Measurements from ENCODE around the gene KCNJ10.
"Not testable (repeated sequence)": the region's sequence is repeated elsewhere in the genome, so short reads cannot be mapped to it uniquely, and the experiment has no call there.

The KCNJ10 gene

GRCh38 chr1:160050182-160050581 is 19.8 kb downstream of the KCNJ10 start:
- H2BK5ac ChIP-seq (ENCODE audit: low read length); H3K36me3 ChIP-seq (replicated peaks in 1 of 2; ENCODE audit: control insufficient read depth in 2 of 2, insufficient read depth in 2 of 2, low read length in 2 of 2); H3K27ac ChIP-seq (replicated peaks; ENCODE audit: low read length); DNase-seq (ENCODE audit: low spot score); H4K8ac ChIP-seq (ENCODE audit: low read depth, low read length); H3K4me2 ChIP-seq (ENCODE audit: insufficient read depth, low read length, poor library complexity, severe bottlenecking); H2AFZ ChIP-seq (ENCODE audit: low read length); H3K9me3 ChIP-seq (replicated peaks in 1 of 2; ENCODE audit: control insufficient read depth in 2 of 2, insufficient read depth in 1 of 2, low read depth in 1 of 2, low read length in 2 of 2); H3K18ac ChIP-seq (ENCODE audit: low read length); H3K14ac ChIP-seq (ENCODE audit: low read length); H3K9ac ChIP-seq (ENCODE audit: low read depth, low read length, poor library complexity); H3K4me3 ChIP-seq (ENCODE audit: low read length in 2 of 2); H2BK120ac ChIP-seq (ENCODE audit: low read depth, low read length); H2BK15ac ChIP-seq (ENCODE audit: low read length); H4K91ac ChIP-seq (ENCODE audit: low read depth, low read length, poor library complexity); H3K79me1 ChIP-seq (ENCODE audit: low read depth, low read length); H3K23ac ChIP-seq (ENCODE audit: low read depth, low read length, poor library complexity); H2AK5ac ChIP-seq (ENCODE audit: low read depth, low read length); H2BK12ac ChIP-seq (ENCODE audit: low read length); H3K4ac ChIP-seq (ENCODE audit: low read length): not testable (repeated sequence)
- peaks cover 12 to 35% of the 10 kb centered on the region in 2 donors for H3K4me1 ChIP-seq (ENCODE audit: control insufficient read depth in 2 of 2, insufficient read depth in 1 of 2, low read depth in 1 of 2, low read length in 2 of 2)
- peaks cover 0 to 32% (median 0%) of the 10 kb centered on the region in 3 experiments for H3K27me3 ChIP-seq (ENCODE audit: control insufficient read depth in 3 of 3, insufficient read depth in 3 of 3, low read depth in 1 of 3, low read length in 3 of 3)
- WGBS, 2 donors (ENCODE audit: extremely low coverage in 2 of 2, insufficient read length in 2 of 2, insufficient replicate concordance in 1 of 2), result no CpG with 5 or more reads among the region's 2 CpGs

DNA sequence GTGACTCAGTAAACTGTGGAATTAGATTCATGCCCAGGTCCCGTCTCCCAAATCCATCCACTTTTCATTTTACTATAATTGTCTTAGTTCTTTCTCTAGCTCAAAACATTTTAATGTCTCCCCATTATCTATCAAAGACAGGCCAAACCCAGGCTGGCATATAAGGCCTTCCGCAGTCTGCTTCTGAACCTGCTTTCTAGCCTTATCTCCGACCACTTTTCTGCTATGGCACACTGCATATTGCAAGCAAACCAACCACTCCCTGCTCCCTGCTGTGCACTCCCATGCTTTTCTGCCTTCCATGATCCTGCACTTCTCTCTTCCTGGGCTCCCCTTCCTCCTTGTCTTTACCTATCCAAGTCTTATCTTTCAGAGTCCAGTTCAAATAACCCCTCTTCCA is 20.9 kb downstream of the KCNJ10 start:
- H3K4me2 ChIP-seq (ENCODE audit: insufficient read depth, low read length, poor library complexity, severe bottlenecking), result no peak overlapping the region
- WGBS, 2 donors (ENCODE audit: extremely low coverage in 2 of 2, insufficient read length in 2 of 2, insufficient replicate concordance in 1 of 2), result no CpG with 5 or more reads among the region's 3 CpGs
- H3K4ac ChIP-seq (ENCODE audit: low read length), result no peak overlapping the region
- no peak overlapping the region for H2BK15ac ChIP-seq (ENCODE audit: low read length)
- H4K91ac ChIP-seq (ENCODE audit: low read depth, low read length, poor library complexity), result no peak overlapping the region
- no peak for DNase-seq (ENCODE audit: low spot score)
- H3K23ac ChIP-seq (ENCODE audit: low read depth, low read length, poor library complexity), result no peak overlapping the region
- H4K8ac ChIP-seq (ENCODE audit: low read depth, low read length), result no peak overlapping the region
- no peak overlapping the region for H2BK12ac ChIP-seq (ENCODE audit: low read length)
- H3K4me1 ChIP-seq (ENCODE audit: control insufficient read depth in 2 of 2, insufficient read depth in 1 of 2, low read depth in 1 of 2, low read length in 2 of 2), result peaks cover 11 to 31% of the 10 kb centered on the region in 2 donors
- no peak overlapping the region for H3K18ac ChIP-seq (ENCODE audit: low read length)
- no peak overlapping the region for H3K27ac ChIP-seq (replicated peaks; ENCODE audit: low read length)
- no peak overlapping the region for H3K9ac ChIP-seq (ENCODE audit: low read depth, low read length, poor library complexity)
- H2BK120ac ChIP-seq (ENCODE audit: low read depth, low read length), result no peak overlapping the region
- H2AK5ac ChIP-seq (ENCODE audit: low read depth, low read length), result no peak overlapping the region
- H3K36me3 ChIP-seq (replicated peaks in 1 of 2; ENCODE audit: control insufficient read depth in 2 of 2, insufficient read depth in 2 of 2, low read length in 2 of 2), result no peaks in the 10 kb centered on the region
- H3K79me1 ChIP-seq (ENCODE audit: low read depth, low read length), result no peaks in the 10 kb centered on the region
- H2BK5ac ChIP-seq (ENCODE audit: low read length), result no peak overlapping the region
- no peak overlapping the region for H2AFZ ChIP-seq (ENCODE audit: low read length)
- peak overlapping the region; percentile 59 for H3K14ac ChIP-seq (ENCODE audit: low read length)
- H3K4me3 ChIP-seq (ENCODE audit: low read length in 2 of 2), result no peak overlapping the region
- peaks cover 2 to 7% of the 10 kb centered on the region in 2 donors for H3K9me3 ChIP-seq (replicated peaks in 1 of 2; ENCODE audit: control insufficient read depth in 2 of 2, insufficient read depth in 1 of 2, low read depth in 1 of 2, low read length in 2 of 2)
- H3K27me3 ChIP-seq (ENCODE audit: control insufficient read depth in 3 of 3, insufficient read depth in 3 of 3, low read depth in 1 of 3, low read length in 3 of 3), result peaks cover 0 to 30% (median 0%) of the 10 kb centered on the region in 3 experiments

DNA sequence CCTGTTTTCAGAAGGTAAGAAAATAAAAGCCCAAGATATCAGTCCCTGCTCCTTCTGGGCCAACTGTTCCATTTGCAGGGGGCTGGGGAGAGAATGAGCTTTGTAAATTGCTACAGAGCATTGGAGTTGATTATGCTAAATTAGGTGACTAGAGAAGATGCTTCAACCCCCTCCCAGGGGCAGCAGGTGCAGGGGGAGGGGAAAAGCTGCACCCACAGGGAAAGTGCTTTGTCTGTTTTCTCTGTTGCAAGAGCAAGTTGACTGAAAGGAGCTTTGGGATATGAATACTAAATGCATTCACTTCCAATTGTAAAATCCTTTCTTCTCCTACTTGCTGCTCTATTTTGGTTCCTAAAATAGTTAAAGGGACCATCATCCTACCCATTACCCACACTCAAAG is 21.6 kb downstream of the KCNJ10 start:
- no peak overlapping the region for H2BK15ac ChIP-seq (ENCODE audit: low read length)
- H3K14ac ChIP-seq (ENCODE audit: low read length), result no peak overlapping the region
- no peak overlapping the region for H3K18ac ChIP-seq (ENCODE audit: low read length)
- no peak overlapping the region for H3K4me2 ChIP-seq (ENCODE audit: insufficient read depth, low read length, poor library complexity, severe bottlenecking)
- no peak overlapping the region for H3K23ac ChIP-seq (ENCODE audit: low read depth, low read length, poor library complexity)
- no peak overlapping the region for H2BK120ac ChIP-seq (ENCODE audit: low read depth, low read length)
- no peaks in the 10 kb centered on the region for H3K36me3 ChIP-seq (replicated peaks in 1 of 2; ENCODE audit: control insufficient read depth in 2 of 2, insufficient read depth in 2 of 2, low read length in 2 of 2)
- H2BK5ac ChIP-seq (ENCODE audit: low read length), result no peak overlapping the region
- peaks cover 4 to 24% of the 10 kb centered on the region in 2 donors for H3K4me1 ChIP-seq (ENCODE audit: control insufficient read depth in 2 of 2, insufficient read depth in 1 of 2, low read depth in 1 of 2, low read length in 2 of 2)
- H3K27me3 ChIP-seq (ENCODE audit: control insufficient read depth in 3 of 3, insufficient read depth in 3 of 3, low read depth in 1 of 3, low read length in 3 of 3), result peaks cover 0 to 33% (median 0%) of the 10 kb centered on the region in 3 experiments
- peaks cover 2 to 7% of the 10 kb centered on the region in 2 donors for H3K9me3 ChIP-seq (replicated peaks in 1 of 2; ENCODE audit: control insufficient read depth in 2 of 2, insufficient read depth in 1 of 2, low read depth in 1 of 2, low read length in 2 of 2)
- DNase-seq (ENCODE audit: low spot score), result no peak
- H2AK5ac ChIP-seq (ENCODE audit: low read depth, low read length), result no peak overlapping the region
- H2BK12ac ChIP-seq (ENCODE audit: low read length), result no peak overlapping the region
- H4K8ac ChIP-seq (ENCODE audit: low read depth, low read length), result no peak overlapping the region
- no peak overlapping the region for H2AFZ ChIP-seq (ENCODE audit: low read length)
- H3K4me3 ChIP-seq (ENCODE audit: low read length in 2 of 2), result no peak overlapping the region
- no peak overlapping the region for H3K9ac ChIP-seq (ENCODE audit: low read depth, low read length, poor library complexity)
- H3K27ac ChIP-seq (replicated peaks; ENCODE audit: low read length), result no peak overlapping the region
- no peak overlapping the region for H4K91ac ChIP-seq (ENCODE audit: low read depth, low read length, poor library complexity)
- no peaks in the 10 kb centered on the region for H3K79me1 ChIP-seq (ENCODE audit: low read depth, low read length)
- H3K4ac ChIP-seq (ENCODE audit: low read length), result no peak overlapping the region

DNA sequence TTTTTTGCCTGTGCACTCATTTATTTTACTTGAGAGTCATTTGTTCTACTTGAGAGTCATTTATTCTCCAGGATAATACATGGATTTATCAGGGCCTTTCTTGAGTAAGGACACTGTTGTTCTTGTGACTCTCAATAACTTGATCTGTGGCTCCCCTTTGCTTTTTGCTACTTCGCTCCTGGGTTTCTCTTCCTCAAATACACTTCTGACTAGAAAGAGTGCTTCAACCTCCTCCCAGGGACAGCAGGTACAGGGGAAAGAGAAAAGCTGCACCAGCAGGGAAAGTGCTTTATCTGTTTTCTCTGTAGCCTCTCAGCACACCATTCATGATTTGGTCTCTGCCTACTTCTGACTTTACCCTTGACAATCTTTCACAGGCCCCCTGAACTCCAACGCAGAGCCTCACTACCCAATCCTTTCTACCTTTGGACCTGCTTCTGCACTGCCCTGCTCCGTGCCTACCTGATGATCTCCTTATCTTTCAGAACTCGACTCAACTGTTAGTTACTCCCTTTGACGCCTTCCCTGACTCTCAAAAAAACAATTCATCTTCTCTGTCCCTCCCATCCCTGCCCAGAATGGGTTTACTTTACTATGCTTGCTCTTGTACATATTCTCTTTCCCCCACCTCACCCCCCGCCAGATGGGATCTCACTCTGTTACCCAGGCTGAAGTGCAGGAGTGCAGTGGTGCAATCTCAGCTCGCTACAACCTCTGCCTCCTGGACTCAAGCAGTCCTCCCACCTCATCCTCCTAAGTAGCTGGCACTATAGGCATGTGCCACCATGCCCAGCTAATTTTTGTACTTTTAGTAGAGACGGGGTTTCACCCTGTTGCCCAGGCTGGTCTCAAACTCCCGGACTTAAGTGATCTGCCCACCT is 22.6 kb downstream of the KCNJ10 start:
- no peak overlapping the region for H3K27ac ChIP-seq (replicated peaks; ENCODE audit: low read length)
- H3K27me3 ChIP-seq (ENCODE audit: control insufficient read depth in 3 of 3, insufficient read depth in 3 of 3, low read depth in 1 of 3, low read length in 3 of 3), result peaks cover 0 to 31% (median 0%) of the 10 kb centered on the region in 3 experiments
- H4K91ac ChIP-seq (ENCODE audit: low read depth, low read length, poor library complexity), result no peak overlapping the region
- no peaks in the 10 kb centered on the region for H3K36me3 ChIP-seq (replicated peaks in 1 of 2; ENCODE audit: control insufficient read depth in 2 of 2, insufficient read depth in 2 of 2, low read length in 2 of 2)
- no peak for DNase-seq (ENCODE audit: low spot score)
- no CpG with 5 or more reads among the region's 9 CpGs for WGBS, 2 donors (ENCODE audit: extremely low coverage in 2 of 2, insufficient read length in 2 of 2, insufficient replicate concordance in 1 of 2)
- H3K9ac ChIP-seq (ENCODE audit: low read depth, low read length, poor library complexity), result no peak overlapping the region
- no peak overlapping the region for H3K14ac ChIP-seq (ENCODE audit: low read length)
- H3K18ac ChIP-seq (ENCODE audit: low read length), result no peak overlapping the region
- H2AFZ ChIP-seq (ENCODE audit: low read length), result no peak overlapping the region
- no peak overlapping the region for H2BK12ac ChIP-seq (ENCODE audit: low read length)
- no peak overlapping the region for H3K4ac ChIP-seq (ENCODE audit: low read length)
- H2BK15ac ChIP-seq (ENCODE audit: low read length), result no peak overlapping the region
- no peak overlapping the region for H4K8ac ChIP-seq (ENCODE audit: low read depth, low read length)
- H3K23ac ChIP-seq (ENCODE audit: low read depth, low read length, poor library complexity), result no peak overlapping the region
- H2AK5ac ChIP-seq (ENCODE audit: low read depth, low read length), result no peak overlapping the region
- no peak overlapping the region for H2BK120ac ChIP-seq (ENCODE audit: low read depth, low read length)
- H3K79me1 ChIP-seq (ENCODE audit: low read depth, low read length), result no peaks in the 10 kb centered on the region
- peaks cover 2 to 7% of the 10 kb centered on the region in 2 donors for H3K9me3 ChIP-seq (replicated peaks in 1 of 2; ENCODE audit: control insufficient read depth in 2 of 2, insufficient read depth in 1 of 2, low read depth in 1 of 2, low read length in 2 of 2)
- H3K4me1 ChIP-seq (ENCODE audit: control insufficient read depth in 2 of 2, insufficient read depth in 1 of 2, low read depth in 1 of 2, low read length in 2 of 2), result peaks cover 3 to 18% of the 10 kb centered on the region in 2 donors
- no peak overlapping the region for H3K4me2 ChIP-seq (ENCODE audit: insufficient read depth, low read length, poor library complexity, severe bottlenecking)
- H2BK5ac ChIP-seq (ENCODE audit: low read length), result no peak overlapping the region
- no peak overlapping the region for H3K4me3 ChIP-seq (ENCODE audit: low read length in 2 of 2)

All from neuronal stem cell (in vitro differentiated cells).